Tibial nerve (tissue), 4 donors: ENCODE measurements around the gene CEP97. TPM values are rescaled to one million over a fixed set of nuclear protein-coding genes. Genes with fewer than 3 reads are reported as not detected.
"Not testable (repeated sequence)": the region's sequence is repeated elsewhere in the genome, so short reads cannot be mapped to it uniquely, and the experiment has no call there.

Experiments
- DNase-seq, 2 donors: peaks; one replicate each; pipeline ENCODE4 v3.0.0-alpha.2; 2019; ENCODE audit warnings: low spot score in 2 of 2
- H3K27ac ChIP-seq, 4 donors: fragments of 200-600 bp; sonication (generic) in 3 of 4; one replicate each; pipeline ENCODE4 v1.5.1; 2017 to 2019; ENCODE audit warnings: mild to moderate bottlenecking in 1 of 4
- H3K27me3 ChIP-seq, 2 donors: fragments of 200-600 bp; sonication (generic) in 1 of 2; one replicate each; pipeline versions ENCODE4 v1.5.1 to v1.6.0; 2017 to 2019
- H3K36me3 ChIP-seq, 3 donors: fragments of 200-600 bp; sonication (generic); one replicate each; pipeline ENCODE4 v1.5.1; 2018 to 2019
- H3K4me1 ChIP-seq, 4 donors: fragments of 200-600 bp; sonication (generic) in 3 of 4; one replicate each; pipeline ENCODE4 v1.5.1; 2017 to 2019
- H3K4me3 ChIP-seq, 4 donors: fragments of 200-600 bp; sonication (generic) in 3 of 4; one replicate each; pipeline ENCODE4 v1.5.1; 2017 to 2019; ENCODE audit warnings: mild to moderate bottlenecking in 1 of 4, moderate library complexity in 1 of 4
- H3K9me3 ChIP-seq, 4 donors: fragments of 200-600 bp; sonication (generic) in 3 of 4; one replicate each; pipeline ENCODE4 v1.5.1; 2017 to 2019
- EP300 ChIP-seq, 2 donors: sonication (generic); formaldehyde crosslinking; IDR thresholded peaks; one replicate each; pipeline ENCODE4 v1.6.1; 2017; ENCODE audit warnings: antibody characterized with exemption in 2 of 2, mild to moderate bottlenecking in 1 of 2
- POLR2A ChIP-seq, 2 donors: fragments of 450-650 bp; IDR thresholded peaks; one replicate each; pipeline ENCODE4 v1.6.1; 2017; ENCODE audit warnings: antibody characterized with exemption in 2 of 2, mild to moderate bottlenecking in 2 of 2, moderate library complexity in 2 of 2
- WGBS, 2 donors: methylation state at CpG; one replicate each; pipeline ENCODE4 v1.1.5; 2018; 5-methylcytosine and 5-hydroxymethylcytosine counted together
- total RNA-seq, 4 donors: library from RNA; depleted of rRNA; stranded (reverse); fragments of >200 nt; gene quantifications; one replicate each; pipeline ENCODE4 v1.1.0, GENCODE V29; 2016
- TF ChIP-seq, protein P1 (sequence below), 5 experiments: fragments of 200-600 bp in 3 of 5; fragments of 450-650 bp in 2 of 5; sonication (generic) in 3 of 5; IDR thresholded peaks; one replicate each; pipeline ENCODE4 v1.5.1; 2016 to 2019; ENCODE audit warnings: antibody characterized with exemption in 5 of 5, mild to moderate bottlenecking in 3 of 5, moderate library complexity in 2 of 5

Gene CEP97
- total RNA-seq, 4 donors from 2014 or later = 11.2 to 20.8 (median 14.1) TPM

GRCh38 chr3:101758224-101758623 is 33.8 kb downstream of the CEP97 start:
- Histone ChIP-seq H3K27me3 (no peaks in the 10 kb centered on the region), H3K36me3 (peaks cover 0 to 59% (median 0%) of the 10 kb centered on the region in 3 donors), H3K4me3 (no peak overlapping the region), H3K4me1 (peaks cover 0 to 4% (median 0%) of the 10 kb centered on the region in 4 donors), H3K9me3 (no peaks in the 10 kb centered on the region), H3K27ac (peak overlapping the region in 2 of 4 donors; percentile 15 to 39)
- no peak for TF ChIP-seq POLR2A (IDR thresholded peaks at IDR 0.05)
- TF ChIP-seq, protein P1, sequence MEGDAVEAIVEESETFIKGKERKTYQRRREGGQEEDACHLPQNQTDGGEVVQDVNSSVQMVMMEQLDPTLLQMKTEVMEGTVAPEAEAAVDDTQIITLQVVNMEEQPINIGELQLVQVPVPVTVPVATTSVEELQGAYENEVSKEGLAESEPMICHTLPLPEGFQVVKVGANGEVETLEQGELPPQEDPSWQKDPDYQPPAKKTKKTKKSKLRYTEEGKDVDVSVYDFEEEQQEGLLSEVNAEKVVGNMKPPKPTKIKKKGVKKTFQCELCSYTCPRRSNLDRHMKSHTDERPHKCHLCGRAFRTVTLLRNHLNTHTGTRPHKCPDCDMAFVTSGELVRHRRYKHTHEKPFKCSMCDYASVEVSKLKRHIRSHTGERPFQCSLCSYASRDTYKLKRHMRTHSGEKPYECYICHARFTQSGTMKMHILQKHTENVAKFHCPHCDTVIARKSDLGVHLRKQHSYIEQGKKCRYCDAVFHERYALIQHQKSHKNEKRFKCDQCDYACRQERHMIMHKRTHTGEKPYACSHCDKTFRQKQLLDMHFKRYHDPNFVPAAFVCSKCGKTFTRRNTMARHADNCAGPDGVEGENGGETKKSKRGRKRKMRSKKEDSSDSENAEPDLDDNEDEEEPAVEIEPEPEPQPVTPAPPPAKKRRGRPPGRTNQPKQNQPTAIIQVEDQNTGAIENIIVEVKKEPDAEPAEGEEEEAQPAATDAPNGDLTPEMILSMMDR (IDR thresholded peaks at IDR 0.05) = no peak
- TF ChIP-seq EP300 (IDR thresholded peaks at IDR 0.05) = no peak
- WGBS, 2 donors = 53 to 54% methylated on average over 6 of the region's 6 CpGs
- no peak for DNase-seq

- WGBS, 2 donors = 66 to 72% methylated on average over 3 of the region's 3 CpGs
- no peaks in the 10 kb centered on the region for H3K27me3 ChIP-seq
- H3K36me3 ChIP-seq = peaks cover 0 to 48% (median 0%) of the 10 kb centered on the region in 3 donors
- no peak overlapping the region for H3K4me3 ChIP-seq
- no peaks in the 10 kb centered on the region for H3K9me3 ChIP-seq
- no peak for DNase-seq
- peak overlapping the region in 1 of 4 donors; percentile 25 for H3K27ac ChIP-seq
- no peak for TF ChIP-seq EP300 (IDR thresholded peaks at IDR 0.05)
- TF ChIP-seq, protein P1 (IDR thresholded peaks at IDR 0.05) = no peak
- no peak for TF ChIP-seq POLR2A (IDR thresholded peaks at IDR 0.05)
- peaks cover 0 to 4% (median 0%) of the 10 kb centered on the region in 4 donors for H3K4me1 ChIP-seq
These were observed 37.7 kb downstream of the CEP97 start for GRCh38 chr3:101762041-101762646.

- not testable (repeated sequence) for H3K27ac ChIP-seq, H3K4me3 ChIP-seq, H3K36me3 ChIP-seq, DNase-seq, H3K9me3 ChIP-seq, H3K27me3 ChIP-seq
- H3K4me1 ChIP-seq = peaks cover 0 to 27% (median 17%) of the 10 kb centered on the region in 4 donors
- 94 to 95% methylated on average over 6 of the region's 6 CpGs for WGBS, 2 donors
These were observed 53.4 kb downstream of the CEP97 start for GRCh38 chr3:101777745-101778281.

DNA sequence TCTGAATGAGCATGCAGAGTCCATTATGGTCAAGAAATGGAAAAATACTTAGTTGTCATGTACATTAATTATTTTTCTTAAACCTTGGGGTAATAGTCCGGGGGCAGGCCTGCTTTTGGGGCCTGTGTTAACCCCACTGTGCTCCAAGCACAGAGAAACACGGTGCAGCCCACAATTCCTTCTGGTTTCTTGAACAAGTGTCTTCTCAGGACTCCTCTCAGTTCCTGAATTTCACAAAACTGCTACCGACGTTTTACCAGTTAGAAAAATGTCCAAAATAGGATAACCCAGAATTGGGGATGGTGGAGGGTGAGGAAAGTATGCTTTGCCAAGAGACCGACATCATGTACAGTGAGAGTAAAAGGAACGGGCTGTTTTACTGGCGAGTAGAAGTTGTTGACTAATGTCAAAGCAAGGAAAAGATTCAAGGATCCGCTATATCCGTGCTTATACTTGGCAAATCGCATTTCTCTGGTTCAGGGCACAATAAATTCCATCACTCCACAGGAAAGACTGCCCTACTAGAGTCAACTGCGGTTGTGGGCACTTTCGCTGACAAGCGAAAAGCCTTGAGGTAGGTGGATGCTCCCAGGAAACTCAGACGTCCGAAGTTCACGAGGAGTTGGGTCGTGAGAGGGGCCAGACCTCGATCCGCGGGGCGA is 54.1 kb downstream of the CEP97 start:
- Histone ChIP-seq H3K27me3 (no peaks in the 10 kb centered on the region), H3K27ac (peak overlapping the region; percentile 87 to 94 (median 93)), H3K9me3 (no peaks in the 10 kb centered on the region), H3K36me3 (peaks cover 0 to 11% (median 0%) of the 10 kb centered on the region in 3 donors), H3K4me3 (peak overlapping the region; percentile 89 to 98 (median 94)), H3K4me1 (peaks cover 0 to 30% (median 17%) of the 10 kb centered on the region in 4 donors)
- 21 to 28% methylated on average over 15 to 21 of the region's 21 CpGs for WGBS, 2 donors
- DNase-seq = no peak
- no peak for TF ChIP-seq POLR2A (IDR thresholded peaks at IDR 0.05)
- TF ChIP-seq, protein P1 (IDR thresholded peaks at IDR 0.05) = no peak

DNA sequence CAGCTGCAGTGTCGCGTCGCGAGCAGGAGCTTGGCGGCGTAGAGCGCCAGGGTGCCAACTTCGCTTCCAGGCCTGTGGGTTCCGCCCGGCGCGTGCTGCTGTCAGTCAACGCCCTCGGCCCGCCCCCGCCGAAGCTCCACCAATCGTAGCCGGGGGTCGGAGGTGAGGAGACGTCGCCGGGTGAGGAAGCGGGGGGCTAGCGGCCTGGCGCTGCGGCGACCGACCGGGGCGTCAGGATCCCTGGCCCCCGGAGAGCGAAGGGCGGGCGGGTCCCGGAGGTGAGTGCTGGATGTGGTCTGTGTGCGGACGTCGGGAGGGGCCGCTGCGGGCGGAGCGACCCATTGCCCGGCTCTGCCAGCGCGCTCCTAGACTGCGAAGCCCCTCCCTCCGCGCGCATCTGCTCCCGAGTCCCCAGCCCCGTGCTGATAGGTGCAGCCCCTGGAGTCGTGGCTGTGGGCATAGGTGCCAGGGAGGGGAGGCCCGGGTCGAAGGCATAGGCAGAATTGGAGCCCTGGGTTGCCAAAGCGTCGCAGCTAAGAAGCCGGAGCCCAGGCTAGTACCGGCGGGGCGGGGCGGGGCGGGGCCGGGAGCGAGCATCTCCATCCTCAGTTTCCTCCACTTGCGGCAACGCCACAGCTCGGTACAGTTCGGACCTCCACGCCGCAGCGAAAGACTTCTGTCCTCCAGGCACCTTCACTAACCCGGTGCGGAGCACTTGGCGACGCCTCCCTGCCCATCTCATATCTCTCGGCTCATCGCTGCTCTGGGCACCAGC is 54.8 kb downstream of the CEP97 start, which contains the start of gene NXPE3:
Gene NXPE3 (plus strand): TSS at position 165 of the 775 bp plus-strand sequence. CDS start 6,386 bp downstream, outside the sequence.
- TF ChIP-seq EP300 (IDR thresholded peaks at IDR 0.05) = peak; percentile 31 to 89
- TF ChIP-seq POLR2A (IDR thresholded peaks at IDR 0.05) = peak; percentile 42 to 70
- TF ChIP-seq, protein P1 (IDR thresholded peaks at IDR 0.05) = peak in 1 of 5 experiments; percentile 37
- H3K27ac ChIP-seq = peak within 1 kb of the TSS; percentile 87 to 94 (median 93)
- 0% methylated on average over 26 to 61 of the region's 78 CpGs for WGBS, 2 donors
- peaks cover 0 to 34% (median 17%) of the 10 kb centered on the region in 4 donors for H3K4me1 ChIP-seq
- H3K9me3 ChIP-seq = no peaks in the 10 kb centered on the region
- no peaks in the 10 kb centered on the region for H3K27me3 ChIP-seq
- peak within 1 kb of the TSS; percentile 89 to 98 (median 94) for H3K4me3 ChIP-seq
- DNase-seq = peak; percentile 89 to 91
- H3K36me3 ChIP-seq = peaks cover 0 to 17% (median 0%) of the 10 kb centered on the region in 3 donors
